Right hindlimb (tissue), 1 donor: Measurements from ENCODE around the gene MME.

Experiments used
- DNase-seq: peaks from one replicate; pipeline ENCODE4 v3.0.0-alpha.2; 2018

Gene MME

DNA sequence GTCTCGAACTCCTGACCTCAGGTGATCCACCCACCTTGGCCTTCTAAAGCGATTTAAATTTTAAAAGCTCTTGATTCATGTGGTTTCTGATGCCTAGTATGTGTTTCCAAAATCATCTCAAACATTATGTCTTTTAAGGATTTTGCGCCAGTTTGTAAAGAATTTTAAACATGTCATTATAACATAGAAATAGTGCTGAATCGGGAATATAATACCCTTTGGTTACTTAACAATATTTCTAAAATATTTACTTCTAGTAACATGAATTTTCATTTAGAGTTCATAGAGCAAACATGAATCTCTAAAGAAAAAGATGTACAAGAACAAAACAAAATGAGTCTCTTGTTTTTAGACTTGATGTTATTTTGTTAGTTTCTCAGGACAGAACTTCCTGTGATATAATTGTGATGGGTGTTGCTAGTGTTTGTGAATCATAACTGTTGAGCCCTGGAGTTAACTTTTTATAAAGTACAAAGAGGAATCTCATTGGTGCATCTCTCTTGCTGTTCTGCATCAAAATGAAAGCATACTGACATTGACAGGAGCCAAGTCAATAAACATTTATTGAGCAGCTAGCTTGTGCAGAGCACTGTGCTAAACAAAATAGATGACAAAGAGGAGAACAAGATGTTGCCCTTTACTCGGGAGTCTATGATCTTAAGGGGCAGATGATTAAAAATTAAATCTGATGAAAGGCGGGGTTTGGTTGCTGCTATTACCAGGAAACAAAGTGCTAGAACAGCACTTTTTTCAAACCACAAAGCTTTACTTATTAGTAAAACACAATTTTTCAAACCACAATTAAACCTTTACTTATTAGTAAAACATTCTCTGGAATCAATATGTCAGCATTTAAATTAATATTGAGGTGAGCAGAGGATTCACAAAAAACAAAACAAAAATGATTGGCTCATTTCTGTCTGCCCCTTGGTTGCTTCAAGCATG, 73.4 kb downstream of the MME start:
- no peak for DNase-seq

DNA sequence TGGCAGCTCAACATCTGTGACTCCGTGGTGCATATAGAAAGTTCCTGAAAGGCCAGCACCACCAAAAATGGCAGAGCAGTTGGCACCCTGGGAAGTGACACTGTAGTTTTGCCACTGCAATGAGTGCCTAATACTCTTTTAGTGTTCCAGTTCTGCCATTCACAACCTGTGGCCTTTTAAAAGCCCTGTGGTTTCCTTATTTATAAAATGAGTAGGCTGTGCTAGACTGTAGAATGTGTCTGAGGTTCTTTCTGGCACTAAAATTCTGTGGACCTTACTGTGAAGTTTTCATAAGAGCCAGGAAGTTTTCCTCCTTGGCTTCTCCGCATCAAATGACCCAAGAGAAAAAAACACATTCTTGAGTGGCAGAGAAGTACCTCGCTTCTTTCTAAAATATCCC, 74.1 kb downstream of the MME start:
- no peak for DNase-seq

DNA sequence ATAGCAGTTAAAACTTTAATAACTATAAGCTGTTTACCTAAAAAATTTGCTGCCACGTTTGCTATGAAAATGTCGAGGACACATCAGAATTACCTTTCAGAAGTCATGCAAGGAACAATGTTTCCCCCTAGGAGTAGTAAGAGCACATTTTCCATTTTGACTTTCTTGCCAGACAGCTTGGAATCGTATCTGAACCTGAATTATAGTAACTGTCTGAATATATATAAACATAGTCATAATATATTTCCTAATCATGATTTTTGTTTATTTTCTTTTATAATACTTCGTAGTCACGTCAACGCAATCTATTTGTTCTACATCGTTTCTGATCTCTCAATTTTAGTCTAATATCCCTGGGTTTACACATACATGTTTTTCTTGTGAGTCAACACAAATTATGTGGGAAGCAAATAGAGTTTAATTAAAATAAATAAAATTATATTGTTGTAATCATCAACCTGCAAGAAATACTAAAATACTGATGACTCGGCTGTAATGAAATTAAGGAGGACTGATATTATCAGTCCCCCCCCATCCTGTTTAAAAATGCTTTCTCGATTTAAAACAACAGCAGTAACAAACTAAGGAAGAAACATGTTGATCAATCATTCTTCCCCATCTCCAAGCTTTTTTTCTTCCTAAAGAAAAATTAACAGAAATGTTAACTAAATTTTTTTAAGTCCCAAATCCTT, 78.4 kb downstream of the MME start:
- no peak for DNase-seq

DNA sequence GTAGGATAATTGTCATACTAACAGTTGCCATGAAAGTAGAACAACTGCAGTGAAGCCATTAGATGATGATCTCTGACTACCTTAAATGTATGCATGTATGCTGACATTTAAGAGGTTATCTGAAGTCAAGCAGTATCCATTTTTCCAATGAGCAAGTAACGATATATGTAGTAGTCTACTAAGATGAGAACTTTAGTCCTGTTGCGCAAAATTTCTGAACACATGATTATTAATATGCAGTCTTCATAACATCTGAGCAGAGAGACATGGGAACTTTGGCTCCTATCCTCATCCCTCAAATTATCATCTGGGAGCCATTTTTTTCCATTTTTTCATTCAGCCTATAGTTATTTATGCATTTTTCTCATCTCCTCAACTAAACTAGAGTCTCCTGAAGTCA, 79.2 kb downstream of the MME start:
- no peak for DNase-seq

DNA sequence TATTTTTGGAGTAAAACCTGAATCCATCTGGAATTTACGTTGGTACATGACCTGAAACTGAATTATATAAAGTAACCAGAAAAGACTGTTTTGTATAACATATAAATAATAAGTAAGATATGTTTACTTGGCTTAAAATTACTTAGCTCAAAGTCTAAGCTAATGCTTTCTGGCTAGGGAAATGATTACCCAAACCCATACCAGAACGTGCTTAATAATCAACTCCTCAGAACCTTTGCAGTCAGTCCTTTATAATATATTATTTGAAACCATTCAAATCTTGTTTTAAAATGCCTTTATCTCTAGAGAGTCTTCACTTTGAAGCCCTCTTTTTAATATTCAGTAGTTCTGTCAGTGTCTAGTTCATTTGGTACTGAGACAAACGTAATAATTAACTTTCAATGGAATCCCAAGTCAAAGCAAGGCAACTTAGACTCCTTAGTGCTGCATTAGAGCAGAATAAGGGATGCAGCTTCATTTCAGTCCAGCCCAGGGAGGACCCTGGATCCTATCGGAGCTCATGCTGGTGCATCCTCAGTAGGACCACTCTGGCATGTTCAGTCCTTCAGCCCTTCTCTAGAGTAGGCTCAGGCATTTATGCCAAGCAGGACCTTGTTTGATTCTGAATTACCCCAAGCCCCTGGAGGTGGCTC, 81.6 kb downstream of the MME start:
- DNase-seq: no peak

DNA sequence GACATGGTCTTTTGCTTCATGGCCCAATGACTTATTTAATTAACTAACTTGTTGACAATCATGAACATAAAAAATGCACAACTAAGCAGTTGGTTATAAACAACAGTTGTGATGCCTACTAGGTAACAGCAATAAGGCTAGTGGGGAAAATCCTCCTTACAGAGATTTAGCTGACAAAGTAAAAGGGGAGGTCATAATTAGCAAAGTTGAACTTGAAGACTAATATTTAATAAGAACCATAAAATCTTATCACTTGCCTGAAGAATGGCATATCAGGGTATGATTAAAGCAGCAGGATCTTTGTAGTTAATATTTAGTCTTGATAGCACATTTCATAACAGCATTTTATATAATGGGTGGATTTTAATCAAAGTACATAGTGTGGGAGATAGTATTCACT, 84.2 kb downstream of the MME start:
- no peak for DNase-seq

DNA sequence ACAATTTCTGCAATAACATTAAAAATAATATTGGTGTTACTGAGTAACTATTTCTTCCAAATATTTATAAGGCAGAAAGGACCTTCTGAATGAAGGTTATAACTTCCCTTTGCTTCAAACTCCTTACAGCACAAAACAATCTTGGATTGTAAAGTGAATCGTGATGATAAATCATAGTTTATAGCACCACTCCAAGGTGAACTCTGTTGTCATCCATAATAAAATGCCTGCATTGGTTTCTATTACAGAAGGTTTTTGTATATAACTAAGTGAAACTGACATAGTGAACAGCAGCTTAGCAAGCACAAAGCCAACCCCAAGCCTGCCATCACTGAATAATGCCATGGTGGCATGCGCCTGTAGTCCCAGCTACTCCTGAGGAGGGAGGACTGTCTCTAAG, 86.3 kb downstream of the MME start:
- no peak for DNase-seq

DNA sequence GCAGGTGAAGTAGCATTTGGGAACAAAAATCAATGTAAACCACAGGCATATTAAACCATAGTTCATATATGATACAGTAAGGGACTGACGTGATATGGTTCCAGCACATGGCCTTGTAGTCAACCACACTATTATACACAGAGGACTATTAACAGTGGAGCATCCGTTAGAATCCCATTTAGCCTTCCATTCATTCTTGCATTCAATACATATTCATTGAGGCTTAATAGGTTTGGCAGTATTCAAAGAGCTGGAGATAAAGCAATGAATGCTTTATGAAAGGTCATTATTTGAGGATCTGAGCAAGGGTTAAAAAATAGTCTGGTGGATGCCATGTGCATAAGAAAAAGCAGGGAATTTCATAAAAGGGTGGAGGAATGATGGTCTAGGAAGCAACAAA, 89.1 kb downstream of the MME start:
- DNase-seq: no peak

DNA sequence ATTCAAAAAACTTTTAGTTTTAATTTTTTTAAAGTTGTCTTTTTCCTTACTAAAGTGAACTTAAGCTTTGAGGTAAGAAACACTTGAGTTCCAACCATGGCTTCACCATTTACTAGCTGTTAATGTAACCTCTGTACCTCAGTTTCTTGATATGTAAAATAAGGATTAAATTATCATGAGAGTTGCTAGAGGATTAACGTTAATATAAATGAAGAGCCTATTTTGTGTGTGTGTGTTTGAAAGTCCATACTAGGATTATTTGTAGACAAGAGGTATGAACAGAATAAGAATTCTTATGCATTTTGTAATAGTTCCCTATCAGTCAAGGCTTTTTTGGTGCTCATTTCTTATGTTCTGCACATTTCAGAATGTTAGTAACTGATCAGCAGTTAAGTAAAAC, 93.7 kb downstream of the MME start:
- no peak for DNase-seq

DNA sequence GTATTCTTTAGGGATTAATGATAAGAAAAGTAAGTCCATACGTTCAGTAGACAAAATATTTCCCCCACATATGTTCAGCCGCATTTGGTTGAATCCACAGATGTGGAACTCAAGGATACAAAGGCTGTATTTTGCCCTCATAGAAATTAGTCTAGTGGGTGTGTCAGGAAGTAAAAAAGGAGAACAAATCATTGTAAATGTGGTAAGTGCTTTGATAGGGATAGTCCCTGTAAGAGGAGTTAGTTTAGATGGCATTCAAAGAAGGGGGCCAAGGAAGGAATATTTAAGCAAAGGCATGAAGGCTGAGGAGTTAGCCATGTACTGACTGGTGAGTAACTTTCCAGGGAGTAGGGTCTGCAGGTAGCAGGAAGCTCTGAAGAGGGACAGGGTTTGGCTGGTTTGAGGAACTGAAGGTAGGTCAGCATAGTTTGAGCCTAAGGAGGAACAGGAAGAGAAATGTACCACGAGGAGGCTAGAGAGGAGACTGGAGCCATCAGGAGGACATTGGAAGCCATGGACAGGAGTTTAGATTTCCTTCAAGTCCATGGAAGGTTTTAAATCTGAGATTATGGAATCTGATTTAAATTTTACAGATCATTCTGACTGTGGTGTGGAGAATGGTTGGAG, 98.8 kb downstream of the MME start:
- no peak for DNase-seq

DNA sequence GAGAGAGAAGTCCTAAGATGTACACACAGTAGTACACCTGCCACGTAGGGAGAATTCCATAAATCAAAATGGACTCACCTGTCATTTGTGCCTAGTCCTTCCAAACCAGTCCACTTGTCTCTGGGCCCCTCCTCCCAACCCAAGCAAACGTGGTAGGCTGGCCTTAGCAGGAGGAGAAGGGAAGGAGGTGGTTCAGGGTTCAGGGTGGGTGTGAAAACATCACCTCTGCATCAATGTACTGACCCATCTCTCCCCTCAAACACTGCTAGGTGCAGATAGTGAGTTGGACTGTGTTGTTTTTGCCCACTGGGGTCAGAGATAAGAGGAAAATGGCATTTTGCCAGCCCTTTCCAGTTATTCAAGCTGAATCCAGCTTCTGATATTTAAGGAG, 99.3 kb downstream of the MME start:
- no peak for DNase-seq

DNA sequence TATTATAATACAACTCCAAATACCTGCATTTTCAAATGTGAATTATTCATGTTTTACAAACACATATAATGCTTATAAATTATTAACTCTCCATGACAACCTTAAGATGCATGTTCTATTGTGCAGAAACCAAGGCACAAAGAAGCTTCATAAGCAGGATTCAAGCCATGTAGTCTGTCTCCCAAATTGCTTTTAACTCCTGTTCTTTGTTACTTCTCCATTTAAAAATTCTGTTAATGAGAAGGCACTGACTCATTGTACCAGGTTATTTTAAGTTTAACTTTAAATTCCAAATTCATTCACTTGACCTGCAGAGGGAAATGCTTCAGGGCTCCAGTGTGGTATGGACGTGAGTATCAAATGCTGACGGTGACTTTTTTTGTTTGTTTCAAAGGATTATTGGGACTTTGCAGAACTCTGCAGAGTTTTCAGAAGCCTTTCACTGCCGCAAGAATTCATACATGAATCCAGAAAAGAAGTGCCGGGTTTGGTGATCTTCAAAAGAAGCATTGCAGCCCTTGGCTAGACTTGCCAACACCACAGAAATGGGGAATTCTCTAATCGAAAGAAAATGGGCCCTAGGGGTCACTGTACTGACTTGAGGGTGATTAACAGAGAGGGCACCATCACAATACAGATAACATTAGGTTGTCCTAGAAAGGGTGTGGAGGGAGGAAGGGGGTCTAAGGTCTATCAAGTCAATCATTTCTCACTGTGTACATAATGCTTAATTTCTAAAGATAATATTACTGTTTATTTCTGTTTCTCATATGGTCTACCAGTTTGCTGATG, 100.0 kb downstream of the MME start:
- DNase-seq: no peak

DNA sequence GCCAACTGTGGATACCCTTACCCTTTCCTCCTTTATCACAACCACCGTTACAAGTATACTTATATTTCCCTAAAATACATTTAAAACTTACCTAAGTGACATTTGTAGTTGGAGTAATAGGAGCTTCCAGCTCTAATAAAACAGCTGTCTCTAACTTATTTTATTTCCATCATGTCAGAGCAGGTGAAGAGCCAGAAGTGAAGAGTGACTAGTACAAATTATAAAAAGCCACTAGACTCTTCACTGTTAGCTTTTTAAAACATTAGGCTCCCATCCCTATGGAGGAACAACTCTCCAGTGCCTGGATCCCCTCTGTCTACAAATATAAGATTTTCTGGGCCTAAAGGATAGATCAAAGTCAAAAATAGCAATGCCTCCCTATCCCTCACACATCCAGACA, 102.3 kb downstream of the MME start:
- no peak for DNase-seq

DNA sequence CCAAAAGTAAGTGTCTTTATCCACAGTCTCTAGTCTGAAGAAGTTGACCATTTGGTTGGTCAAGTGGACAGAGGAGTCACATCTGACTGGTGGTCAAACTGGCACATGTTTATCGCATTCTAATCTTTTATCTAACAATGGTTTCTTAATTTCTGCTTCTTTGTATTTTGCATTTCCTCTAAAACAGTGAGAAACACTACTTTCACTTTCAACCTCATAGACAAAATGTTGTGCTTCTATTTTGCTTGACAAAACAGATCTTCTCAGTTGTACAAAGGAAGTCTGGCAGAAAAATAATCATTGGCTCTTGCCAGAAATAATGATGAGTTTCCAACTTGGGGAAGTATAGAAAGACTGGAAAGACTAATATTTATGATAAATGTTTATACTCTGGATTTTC, 103.9 kb downstream of the MME start:
- no peak for DNase-seq

DNA sequence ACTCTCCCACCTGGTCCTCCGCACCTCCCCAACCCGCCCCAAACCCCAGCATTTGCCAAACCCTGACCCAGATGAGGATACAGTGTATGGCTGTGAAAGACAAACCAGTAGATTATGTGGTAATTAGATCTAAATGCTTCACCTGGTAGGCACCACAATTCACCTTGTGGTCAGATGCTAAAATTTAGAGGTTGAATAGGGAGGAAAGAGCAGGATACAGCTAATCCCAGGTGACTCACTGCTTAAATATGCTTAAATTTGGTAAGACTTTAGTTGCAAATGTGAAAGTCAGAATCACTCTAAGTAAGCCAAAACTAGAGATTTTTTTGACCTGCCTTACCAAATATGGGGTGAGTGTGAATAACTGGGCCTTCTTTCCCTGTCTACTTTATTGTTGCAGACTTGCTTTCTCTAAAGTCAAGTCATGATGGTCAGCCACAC, 105.5 kb downstream of the MME start:
- no peak for DNase-seq

DNA sequence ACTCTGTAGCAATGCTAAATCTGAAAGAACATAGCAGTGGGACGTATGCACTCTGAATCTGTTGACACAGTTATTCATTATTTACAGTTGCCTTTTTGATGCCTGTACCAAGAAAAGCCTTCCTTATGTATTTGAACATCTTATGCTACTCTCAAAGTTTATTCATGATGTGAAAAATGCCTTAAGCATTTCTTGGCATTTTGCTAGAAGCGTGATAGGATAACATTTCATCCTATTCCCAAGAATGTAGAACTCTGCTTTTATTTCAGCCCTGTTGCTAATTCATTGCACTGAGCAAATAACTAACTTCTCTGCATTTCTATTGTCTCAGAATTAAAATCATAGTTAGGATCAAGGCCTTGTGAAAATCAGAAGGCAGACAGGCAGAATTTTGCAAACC, 107.9 kb downstream of the MME start:
- DNase-seq: no peak

DNA sequence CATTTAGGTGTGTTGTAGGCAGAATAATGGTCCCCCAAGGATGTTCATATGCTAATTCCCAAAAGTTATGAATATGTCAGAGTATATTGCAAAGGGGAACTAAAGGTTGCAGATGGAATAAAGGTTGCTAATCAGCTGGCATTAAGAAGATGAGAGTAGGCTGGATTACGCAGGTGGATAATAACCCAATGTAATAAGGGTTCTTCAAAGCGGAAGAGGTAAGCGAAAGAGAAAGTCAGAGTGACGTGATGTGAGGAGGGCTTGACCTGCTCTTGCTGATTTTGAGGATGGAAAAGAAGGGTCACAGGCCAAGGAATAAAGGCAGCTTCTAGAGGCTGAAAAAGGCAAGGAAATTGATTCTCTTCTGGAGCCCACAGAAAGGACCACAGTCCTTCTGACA, 109.4 kb downstream of the MME start:
- no peak for DNase-seq

DNA sequence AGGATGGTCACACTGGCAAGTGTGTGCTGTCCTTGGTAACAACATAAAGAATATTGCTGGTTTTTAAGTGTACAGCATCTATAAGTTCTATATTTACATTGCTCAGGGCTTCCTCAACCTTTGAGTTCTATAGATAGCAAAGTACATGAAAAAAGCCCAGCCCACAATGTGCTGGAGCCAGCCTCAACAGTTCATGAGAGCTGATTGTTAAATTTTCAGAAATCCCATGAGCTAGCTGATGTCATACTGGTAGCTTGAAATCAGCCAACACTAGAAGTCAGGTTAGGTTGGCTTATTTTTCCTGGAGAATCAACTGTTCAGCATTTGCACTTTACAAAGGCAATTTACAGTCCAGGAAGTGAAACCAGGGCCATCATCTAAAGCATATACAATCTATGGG, 110.6 kb downstream of the MME start:
- DNase-seq: no peak

DNA sequence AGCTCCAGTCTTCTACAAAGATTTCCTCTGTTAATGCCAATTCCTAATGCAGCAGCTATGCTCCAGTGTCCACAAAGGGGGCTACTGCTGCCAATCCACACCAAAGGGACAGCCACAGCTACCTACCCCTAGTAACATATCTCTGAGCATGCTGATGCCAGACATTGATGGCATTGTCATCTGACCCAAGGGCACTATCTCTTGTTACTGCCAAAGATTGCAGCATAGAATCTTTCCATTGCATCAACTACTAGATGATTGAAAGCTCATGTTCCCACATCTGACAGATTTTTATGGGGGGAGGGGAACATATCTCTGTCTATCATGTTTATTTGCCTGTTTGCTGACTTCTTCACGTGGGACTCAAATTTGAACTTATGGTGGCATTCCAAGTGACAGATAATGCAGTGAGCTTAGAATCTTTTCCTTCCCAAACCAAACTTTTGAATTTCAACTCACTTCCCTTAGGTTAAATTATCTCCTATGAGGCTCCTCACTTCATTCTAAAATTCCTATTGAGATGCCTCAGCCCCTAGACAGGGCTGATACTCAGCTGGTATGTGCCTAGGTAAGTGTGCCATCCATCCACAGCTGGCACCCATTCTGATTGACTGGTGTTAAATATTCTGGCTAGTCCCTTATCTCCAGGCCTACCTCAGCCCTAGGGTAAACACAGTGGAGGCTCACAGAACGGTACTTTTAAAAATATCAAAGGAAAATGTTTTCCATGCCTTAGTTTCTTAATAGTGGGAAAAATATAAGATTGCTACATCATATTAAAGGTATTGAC, 113.0 kb downstream of the MME start:
- no peak for DNase-seq

DNA sequence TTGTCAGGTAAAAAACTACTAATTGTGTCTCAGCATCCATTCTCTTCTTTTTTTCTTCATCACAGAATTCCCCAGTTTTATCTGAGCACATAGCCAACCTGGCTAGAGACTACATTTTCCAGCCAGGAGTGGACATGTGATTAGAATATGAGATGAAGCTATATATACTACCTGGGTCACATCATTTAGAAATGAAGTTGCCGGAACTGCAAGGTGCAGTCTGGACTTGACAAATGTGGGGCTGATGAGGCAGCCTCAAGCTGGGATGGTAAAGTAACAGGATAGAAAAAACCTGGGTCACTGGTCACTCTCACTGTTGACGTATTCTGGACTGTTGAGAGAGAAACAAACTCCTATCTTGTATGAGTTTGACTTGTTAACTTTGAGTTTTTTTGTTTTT, 113.7 kb downstream of the MME start:
- no peak for DNase-seq
